OCI-M2 (cell line): Measurements from ENCODE around the gene IL36RN.

Source experiments
- DNase-seq: peaks from one replicate; lab custom pipeline; 2025; ENCODE audit not compliant: unreplicated experiment; lab: John Stamatoyannopoulos, UW

IL36RN gene

DNA sequence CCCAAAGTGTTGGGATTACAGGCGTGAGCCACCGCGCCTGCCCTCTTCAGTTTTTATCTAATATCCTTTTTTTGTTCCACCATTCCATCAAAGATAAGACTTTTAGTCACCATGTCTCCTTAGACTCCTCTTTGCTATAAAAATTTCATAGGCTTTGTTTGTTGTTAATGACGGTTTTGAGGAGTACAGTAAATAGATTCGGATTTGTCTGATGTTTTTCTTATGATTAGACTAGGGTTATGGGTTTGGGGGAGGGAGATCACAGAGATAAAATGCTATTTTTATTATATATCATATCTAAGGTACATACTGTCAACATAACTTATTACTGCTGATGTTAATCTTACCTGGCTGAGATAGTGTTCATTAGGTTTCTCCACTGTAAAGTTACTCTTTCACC is 12.5 kb upstream of the IL36RN start:
- DNase-seq: no peak

DNA sequence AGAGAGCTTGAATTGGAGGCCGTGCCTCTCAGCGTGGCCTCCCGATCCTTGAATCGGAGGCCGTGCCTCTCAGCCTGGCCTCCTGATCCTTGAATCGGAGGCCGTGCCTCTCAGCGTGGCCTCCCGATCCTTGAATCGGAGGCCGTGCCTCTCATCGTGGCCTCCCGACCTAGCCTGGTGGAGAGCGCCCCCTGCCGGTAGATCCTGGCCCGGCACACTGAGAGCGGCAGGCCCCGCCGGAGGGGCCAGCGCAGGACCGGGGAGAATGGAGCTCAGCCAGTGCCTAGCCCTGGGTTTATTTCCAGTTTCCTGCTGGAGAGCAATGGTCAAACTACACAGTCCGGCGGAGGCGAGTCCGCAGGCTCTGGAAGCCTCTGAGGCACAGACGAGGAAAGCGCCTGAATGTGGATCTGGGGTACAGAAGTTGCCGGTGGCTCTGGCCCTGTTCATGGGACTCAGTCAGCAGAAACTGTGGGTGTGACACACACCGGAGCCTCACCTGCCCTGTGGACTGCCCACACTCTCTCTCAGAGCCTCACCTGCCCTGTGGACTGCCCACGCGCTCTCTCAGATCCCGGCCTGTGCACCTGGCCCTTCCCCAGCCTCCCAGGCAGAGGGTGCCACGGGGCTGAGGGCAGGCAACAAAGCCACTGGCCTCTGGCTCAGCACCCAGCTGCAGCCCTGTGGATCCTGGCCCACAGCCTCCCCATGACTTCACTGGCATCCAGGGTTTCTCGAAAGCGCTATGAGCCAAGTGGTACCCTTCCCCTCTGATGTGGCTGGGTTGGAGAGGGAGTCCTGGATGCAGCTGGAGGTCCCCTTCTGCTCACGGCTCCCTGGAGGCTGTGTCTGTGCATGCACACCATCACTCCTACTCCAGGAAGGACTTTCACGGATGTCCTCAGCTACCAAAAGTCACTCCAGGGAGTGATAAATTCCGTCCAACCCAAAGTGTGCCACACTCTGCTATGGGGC is 7.8 kb upstream of the IL36RN start:
- no peak for DNase-seq

DNA sequence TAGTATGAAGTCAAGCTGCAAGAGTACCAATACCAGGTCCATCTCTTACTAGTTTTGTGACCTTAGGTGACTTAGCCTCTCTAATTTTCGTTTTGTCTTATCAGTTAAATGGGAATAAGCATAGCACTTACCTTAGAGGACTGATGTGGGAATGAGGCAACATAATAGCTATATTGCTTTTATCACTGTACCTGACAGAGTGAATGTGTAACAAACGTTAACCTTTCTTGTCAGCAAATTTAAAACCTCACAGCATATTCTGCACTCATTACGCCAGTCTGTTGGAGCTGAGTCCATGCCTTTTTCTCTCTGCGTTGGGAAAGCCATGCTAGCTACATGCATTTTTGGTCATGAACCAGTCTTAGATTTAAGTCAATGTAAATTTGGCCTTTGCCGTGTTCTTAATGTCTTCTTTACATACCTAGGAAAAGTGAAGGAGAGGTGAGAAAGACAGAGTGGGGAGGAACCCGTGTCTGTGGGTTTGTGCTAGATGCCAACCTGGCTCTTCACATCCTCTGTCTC is 6.5 kb upstream of the IL36RN start, which contains the start of gene IL36B:
Gene IL36B (minus strand): TSS at position 472 of the 522 bp plus-strand sequence.
- DNase-seq: no peak

DNA sequence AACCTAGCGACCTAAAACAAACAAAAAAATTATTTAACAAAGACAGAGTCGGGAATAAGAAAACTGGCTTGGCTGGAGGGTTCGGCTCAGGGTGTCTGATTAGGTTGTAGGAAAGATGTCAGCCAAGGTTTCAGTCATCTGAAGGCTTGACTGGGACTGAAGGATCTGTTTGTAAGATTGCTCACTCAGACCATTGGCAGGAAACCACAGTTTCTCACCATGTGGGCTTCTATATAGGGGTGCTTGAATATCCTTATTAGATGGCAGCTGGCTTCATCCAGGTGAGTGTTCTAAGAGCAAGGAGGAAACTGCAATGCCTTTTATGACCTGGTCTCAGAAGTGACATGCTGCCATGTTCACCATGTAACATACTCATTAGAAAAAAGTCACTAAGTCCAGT is 5.3 kb upstream of the IL36RN start:
- no peak for DNase-seq

DNA sequence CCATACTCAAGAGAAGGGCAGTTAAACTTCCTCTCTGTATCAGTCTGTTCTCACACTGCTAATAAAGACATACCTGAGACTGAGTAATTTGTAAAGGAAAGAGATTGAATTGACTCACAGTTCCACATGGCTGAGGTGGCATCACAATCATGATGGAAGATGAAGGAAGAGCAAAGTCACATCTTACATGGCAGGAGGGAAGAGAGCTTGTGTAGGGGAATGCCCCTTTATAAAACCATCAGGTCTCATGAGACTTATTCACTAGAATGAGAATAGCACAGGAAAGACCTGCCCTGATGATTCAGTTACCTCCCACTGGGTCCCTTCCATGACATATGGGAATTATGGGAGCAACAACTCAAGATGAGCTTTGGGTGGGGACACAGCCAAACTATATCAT is 4.9 kb upstream of the IL36RN start:
- DNase-seq: no peak

DNA sequence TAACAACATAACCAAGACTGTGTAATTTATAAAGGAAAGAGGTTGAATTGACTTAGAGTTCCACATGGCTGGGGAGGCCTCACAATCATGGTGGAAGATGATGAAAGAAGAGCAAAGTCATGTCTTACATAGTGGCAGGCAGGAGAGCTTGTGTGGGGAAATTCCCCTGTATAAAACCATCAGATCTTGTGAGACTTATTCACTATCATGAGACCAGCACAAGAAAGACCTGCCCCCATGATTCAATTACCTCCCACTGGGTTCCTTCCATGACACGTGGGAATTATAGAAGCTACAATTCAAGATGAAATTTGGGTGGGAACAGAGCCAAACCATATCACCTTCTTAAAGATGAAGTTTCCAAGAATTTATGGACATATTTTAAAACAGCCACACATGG is 2.5 kb upstream of the IL36RN start:
- DNase-seq: no peak

DNA sequence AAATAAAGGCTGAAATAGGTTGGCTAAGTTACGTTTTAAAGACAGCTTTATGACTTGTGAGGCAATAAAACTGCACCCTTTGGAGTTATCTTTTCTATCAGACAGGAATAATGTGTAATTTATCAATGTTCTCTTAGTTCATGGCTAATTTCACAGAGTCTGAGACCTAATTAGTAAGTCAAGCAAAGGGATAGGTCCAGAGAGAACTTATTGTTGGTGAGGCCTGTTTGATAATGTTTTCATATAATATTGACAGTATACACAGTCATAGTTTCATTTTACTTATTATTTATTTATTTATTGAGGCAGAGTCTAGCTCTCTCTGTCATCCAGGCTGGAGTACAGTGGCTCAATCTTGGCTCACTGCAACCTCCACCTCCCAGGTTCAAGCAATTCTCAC is 1.9 kb upstream of the IL36RN start:
- DNase-seq: no peak

DNA sequence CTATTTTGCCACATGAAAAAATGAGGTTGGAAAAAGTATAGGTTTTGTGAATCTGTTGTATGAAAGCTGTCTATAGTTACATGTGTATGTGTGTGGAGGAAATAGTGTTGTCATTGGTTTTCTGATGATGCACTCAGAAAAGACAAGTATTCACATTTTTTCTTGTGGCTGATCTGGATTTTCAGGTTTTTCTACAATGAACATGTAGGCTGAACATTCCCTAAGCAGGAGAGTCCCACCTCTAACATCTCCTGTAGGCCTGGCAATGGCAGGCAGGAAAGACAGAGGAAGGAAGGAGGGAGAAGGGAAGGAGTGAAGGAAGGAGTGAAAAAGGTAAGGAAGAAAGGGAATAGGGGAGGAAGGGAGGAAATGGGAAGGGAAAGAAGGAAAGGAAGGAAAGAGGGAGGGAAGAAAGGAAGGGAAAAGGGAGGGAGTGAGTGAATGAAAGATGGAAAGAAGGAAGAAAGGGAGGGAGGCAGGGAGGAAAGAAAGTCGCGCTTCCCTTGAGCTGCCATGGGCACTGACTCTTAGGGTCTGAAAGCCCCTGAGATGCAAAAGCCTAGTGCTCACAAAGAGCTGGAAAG is 495 bp upstream of the IL36RN start:
- DNase-seq: no peak

DNA sequence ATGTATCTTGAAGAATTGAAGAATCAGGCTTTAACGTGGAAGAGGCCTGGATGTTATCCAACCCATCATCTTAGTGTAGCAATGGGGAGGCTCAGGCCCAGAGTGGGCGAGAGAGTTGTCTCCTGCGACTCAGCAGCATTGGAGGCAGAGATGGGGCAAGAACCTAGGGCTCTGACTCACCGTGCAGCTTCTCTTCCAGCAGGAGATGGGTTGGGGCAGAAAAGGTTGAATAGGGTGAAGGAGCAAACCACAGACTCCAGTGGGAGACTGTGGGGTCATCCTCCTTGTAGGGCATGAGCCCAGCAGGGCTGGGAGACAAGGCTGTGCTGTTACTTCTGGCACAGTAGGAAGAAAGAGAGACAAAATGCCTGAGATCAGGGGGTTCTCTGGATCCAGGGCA is 1.4 kb downstream of the IL36RN start:
- DNase-seq: no peak

DNA sequence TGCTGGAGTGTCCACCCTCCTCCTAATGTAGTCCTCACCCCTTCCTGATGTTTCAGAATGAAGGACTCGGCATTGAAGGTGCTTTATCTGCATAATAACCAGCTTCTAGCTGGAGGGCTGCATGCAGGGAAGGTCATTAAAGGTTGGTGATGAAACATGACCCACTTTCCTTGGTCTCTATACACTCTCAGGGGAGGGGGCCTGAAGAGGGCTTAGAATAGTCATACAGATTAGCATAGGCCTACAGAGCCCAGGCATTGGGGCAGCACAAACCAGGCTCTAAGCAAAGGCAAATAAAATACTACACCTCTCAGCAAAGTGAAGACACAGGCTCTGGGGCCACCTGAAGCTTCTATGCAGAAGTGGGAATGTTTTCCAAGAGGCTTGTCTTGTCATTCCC is 1.8 kb downstream of the IL36RN start:
- no peak for DNase-seq

DNA sequence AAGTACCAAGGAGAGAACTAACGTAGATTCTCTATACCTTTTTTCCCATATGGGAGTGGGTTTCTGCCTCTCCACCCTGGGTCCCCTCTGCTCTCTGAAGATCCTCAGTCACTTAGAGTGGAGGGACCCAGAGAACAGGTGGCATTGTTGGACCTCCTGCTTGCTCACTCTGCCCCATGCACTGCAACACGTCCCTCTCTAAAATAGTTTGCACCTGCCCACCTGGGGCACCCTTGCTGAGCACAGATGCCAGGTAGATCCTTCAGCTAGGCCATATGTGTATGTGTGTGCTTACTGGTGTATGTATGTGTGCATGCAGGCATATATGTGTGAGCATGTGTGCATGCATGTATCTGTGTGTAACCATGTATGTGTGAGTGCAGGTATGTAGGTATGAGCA is 2.2 kb downstream of the IL36RN start:
- no peak for DNase-seq

DNA sequence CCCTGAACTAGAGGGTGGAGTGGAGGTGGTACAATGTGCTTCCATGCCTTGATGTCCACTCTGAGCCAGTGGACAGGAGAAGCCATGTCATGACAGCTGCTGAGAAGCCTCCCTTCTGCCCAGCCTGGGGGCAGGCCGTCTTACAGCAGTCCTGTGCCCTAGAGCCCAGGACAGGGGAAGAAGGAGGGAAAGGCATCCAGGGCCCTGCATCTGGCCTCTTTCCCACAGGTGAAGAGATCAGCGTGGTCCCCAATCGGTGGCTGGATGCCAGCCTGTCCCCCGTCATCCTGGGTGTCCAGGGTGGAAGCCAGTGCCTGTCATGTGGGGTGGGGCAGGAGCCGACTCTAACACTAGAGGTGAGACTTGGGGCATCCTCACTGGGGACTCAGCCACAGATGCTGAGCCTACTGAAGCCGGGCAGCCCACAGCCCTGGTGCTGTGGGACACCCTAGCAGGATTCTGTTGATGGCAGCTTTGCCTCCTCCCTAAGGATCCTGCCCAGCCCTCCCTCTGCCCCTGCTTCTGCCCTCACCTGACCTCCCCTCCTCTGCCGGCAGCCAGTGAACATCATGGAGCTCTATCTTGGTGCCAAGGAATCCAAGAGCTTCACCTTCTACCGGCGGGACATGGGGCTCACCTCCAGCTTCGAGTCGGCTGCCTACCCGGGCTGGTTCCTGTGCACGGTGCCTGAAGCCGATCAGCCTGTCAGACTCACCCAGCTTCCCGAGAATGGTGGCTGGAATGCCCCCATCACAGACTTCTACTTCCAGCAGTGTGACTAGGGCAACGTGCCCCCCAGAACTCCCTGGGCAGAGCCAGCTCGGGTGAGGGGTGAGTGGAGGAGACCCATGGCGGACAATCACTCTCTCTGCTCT is 3.1 kb downstream of the IL36RN start:
- no peak for DNase-seq

DNA sequence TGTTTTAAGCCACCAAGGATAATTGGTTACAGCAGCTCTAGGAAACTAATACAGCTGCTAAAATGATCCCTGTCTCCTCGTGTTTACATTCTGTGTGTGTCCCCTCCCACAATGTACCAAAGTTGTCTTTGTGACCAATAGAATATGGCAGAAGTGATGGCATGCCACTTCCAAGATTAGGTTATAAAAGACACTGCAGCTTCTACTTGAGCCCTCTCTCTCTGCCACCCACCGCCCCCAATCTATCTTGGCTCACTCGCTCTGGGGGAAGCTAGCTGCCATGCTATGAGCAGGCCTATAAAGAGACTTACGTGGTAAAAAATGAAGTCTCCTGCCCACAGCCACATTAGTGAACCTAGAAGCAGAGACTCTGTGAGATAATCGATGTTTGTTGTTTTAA is 5.3 kb downstream of the IL36RN start:
- no peak for DNase-seq

DNA sequence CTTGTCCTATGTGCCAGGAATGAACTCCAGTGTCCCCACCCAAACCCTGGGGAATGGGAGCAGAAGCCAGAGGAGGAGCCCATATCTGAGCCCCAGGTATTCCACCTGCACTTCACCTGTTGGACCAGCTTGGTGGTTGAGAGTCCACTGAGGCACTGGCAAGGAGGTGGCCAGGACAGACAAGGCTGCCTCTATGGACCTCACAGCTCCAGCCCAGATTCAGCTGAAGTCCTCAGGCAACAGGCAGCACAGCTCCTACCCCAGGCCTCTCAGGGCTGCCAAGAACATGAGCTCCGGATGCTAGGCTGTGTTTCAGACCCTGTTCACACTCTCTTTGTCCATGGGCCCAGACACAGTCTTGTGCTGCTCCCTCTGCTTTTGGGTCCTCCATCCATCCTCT is 5.9 kb downstream of the IL36RN start:
- DNase-seq: no peak

DNA sequence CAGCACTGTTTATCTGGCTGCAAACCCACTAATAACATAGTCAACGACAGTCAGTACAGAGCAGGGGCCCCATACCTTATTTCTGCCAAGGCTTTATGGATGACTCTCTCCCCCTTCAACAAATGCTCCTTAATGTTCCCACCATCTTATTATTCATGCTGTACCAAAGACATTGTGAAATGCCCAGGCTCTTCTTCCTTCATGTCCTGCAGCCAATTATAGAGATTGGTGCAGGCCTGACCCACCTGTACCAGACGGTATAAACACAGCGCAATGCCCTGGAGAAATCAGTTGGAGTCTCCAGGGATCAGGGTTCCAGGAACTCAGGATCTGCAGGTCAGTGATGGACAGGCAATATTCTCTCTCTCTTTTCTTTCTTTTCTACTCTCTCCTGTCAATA is 8.7 kb downstream of the IL36RN start, which contains the start of gene IL1F10:
Gene IL1F10 (plus strand): TSS at position 290 of the 400 bp plus-strand sequence. CDS start 4,769 bp downstream, outside the sequence.
- DNase-seq: no peak

DNA sequence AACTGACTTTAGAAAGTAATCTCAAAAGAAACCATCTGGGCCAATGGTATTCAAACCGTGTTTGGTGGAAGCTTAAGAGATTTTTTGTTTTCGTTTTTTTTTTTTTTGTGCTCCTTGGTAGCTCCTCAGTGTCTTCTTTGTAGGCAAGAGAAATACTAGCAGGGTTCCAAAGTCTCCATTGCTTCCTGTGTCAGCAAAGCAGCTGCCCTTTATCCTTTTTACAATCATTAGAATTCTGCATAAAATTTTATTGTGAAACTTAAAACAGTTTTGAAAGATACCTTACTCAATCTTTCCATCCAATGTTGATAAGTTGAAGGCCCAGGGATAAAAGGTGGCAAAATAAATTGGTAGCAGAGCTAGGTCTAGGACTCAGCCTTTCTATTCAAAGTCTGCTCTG is 9.3 kb downstream of the IL36RN start:
- no peak for DNase-seq

DNA sequence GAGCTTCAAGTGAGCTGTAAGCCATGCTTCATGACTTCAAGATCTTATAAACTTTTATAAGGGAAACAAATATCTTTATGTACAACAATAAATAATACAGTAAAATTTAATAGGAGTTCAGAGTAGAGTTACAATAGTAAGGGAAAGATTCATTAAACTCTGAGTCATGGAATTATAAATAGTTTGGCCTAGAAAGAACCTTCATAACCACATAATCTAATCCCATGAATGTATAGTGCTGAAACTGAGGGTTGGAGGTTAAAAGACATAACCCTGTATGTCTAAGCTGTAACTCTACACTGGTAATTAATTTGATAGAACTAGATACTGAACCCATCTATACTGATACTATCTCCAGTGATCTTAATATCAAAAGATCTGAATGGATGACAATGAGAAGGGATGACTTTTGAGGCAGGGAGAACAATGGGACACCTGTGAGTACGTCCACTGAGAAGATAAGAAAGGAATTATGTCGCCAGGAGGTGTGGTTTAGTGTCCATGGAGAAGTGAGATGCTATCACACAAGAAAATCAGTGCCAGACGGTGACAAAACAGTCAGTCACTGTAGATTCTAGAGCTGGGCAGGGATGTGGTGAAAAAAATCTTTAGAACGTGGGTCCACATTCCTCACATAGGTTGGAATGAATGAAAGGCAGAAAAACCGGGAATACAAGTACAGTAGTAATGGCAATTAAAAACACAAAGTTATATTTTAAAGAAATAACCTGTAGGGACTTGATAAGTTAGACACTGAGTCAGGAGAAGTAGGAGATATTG is 9.9 kb downstream of the IL36RN start:
- no peak for DNase-seq

DNA sequence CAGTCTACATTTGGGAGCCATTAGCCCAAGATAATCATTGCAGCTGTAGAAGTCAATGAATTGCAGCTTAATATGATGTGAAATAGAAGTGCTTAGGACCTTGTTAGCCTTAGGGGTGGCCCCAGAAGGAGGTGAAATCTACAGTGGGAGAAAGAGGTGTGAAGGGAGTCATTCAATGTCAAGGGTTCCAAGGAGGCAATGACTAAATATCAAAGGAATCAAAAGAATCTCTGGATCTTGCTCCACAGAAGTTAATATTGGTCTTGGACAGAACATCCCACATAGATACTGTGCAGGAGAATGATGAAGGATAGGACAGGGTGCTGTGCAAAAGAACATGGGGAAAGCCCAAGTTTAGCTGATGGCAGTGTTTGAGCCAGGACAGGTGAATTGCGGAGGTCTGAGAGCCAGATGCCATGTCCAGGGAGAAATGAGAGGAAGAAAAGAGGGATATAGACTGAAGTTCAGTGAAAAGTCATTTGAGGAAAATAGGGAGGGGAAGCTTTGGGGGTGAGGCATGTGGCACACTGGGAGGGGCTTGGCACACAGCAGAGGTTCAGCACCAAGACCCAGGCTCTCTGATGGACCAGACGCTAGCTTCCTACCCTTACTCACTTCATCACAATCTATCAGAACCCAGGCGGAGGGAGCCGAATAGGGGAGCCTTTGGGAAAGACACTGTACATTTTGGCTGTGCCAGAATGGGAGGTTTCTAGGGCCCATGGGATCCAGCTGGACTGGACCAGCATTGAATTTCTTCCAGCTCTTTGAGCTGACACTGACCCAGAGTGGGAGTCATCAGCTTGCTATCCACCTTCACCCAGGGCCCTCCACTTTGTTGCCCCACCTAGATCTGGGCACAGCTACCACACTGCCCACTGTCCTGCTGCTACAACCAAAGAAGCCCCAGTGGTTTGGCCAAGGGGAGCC is 10.9 kb downstream of the IL36RN start:
- no peak for DNase-seq

DNA sequence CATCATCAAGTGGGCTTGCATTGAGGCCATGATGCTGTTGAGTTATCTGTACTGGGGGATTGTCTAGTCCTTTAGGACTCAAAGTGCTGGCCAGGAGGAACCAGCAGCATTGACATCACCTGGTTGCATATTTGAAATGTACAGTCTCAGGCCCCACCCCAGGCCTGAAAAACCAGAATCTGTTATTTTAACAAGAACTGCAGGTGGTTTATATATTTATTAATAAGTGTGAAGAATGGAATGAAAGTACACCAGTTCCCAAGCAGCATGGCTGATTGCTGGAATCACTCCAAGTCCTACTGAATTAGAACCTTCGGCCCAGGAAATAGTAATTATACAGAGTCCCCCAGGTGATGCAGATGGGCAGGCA is 11.6 kb downstream of the IL36RN start:
- DNase-seq: no peak
